ENCODE measurements around the gene HOOK1. TPM values are rescaled to one million over a fixed set of nuclear protein-coding genes. Genes with fewer than 3 reads are reported as not detected.

HOOK1 gene
- total RNA-seq, 1 donor from 2014 or later = not detected

- no peak overlapping the region for H3K27ac ChIP-seq
- TF ChIP-seq CTCF (IDR thresholded peaks at IDR 0.05) = no peak
- no peak for DNase-seq (ENCODE audit: low spot score in 2 of 2)
- H3K36me3 ChIP-seq = no peaks in the 10 kb centered on the region
- H3K27me3 ChIP-seq = no peaks in the 10 kb centered on the region
- intact Hi-C loops (cut with DNase I) = no loop called here
- H3K4me1 ChIP-seq = no peaks in the 10 kb centered on the region
- no peak overlapping the region for H3K4me3 ChIP-seq
- H3K9me3 ChIP-seq = no peaks in the 10 kb centered on the region
These were observed 84.2 kb downstream of the HOOK1 start for GRCh38 chr1:59898927-59899326.

- no peak for TF ChIP-seq CTCF (IDR thresholded peaks at IDR 0.05)
- Histone ChIP-seq H3K36me3 (no peaks in the 10 kb centered on the region), H3K4me3 (no peak overlapping the region), H3K9me3 (no peaks in the 10 kb centered on the region), H3K27ac (no peak overlapping the region), H3K4me1 (no peaks in the 10 kb centered on the region), H3K27me3 (no peaks in the 10 kb centered on the region)
- DNase-seq (ENCODE audit: low spot score in 2 of 2) = no peak
- intact Hi-C loops (cut with DNase I) = loop anchor here (5.0 kb wide), 1 partner anchor 47 kb away; no protein-coding TSS in a partner anchor
These were observed 85.9 kb downstream of the HOOK1 start for GRCh38 chr1:59900640-59901039.

GRCh38 chr1:59901770-59902388, 87.1 kb downstream of the HOOK1 start:
- H3K27me3 ChIP-seq = no peaks in the 10 kb centered on the region
- H3K27ac ChIP-seq = no peak overlapping the region
- TF ChIP-seq CTCF (IDR thresholded peaks at IDR 0.05) = no peak
- H3K36me3 ChIP-seq = no peaks in the 10 kb centered on the region
- intact Hi-C loops (cut with DNase I) = loop anchor here (5.0 kb wide), 1 partner anchor 45 kb away; no protein-coding TSS in a partner anchor
- no peaks in the 10 kb centered on the region for H3K4me1 ChIP-seq
- H3K4me3 ChIP-seq = no peak overlapping the region
- no peaks in the 10 kb centered on the region for H3K9me3 ChIP-seq
- no peak for DNase-seq (ENCODE audit: low spot score in 2 of 2)

- Histone ChIP-seq H3K27me3 (no peaks in the 10 kb centered on the region), H3K4me1 (no peaks in the 10 kb centered on the region), H3K9me3 (no peaks in the 10 kb centered on the region), H3K36me3 (no peaks in the 10 kb centered on the region), H3K27ac (no peak overlapping the region), H3K4me3 (no peak overlapping the region)
- intact Hi-C loops (cut with DNase I) = loop anchor here (5.0 kb wide), 1 partner anchor 44 kb away; no protein-coding TSS in a partner anchor
- no peak for DNase-seq (ENCODE audit: low spot score in 2 of 2)
- TF ChIP-seq CTCF (IDR thresholded peaks at IDR 0.05) = peak in 1 of 3 experiments; percentile 31
These were observed 88.5 kb downstream of the HOOK1 start for GRCh38 chr1:59903141-59903754.

- DNase-seq (ENCODE audit: low spot score in 2 of 2) = no peak
- TF ChIP-seq CTCF (IDR thresholded peaks at IDR 0.05) = no peak
- intact Hi-C loops (cut with DNase I) = no loop called here
- Histone ChIP-seq H3K36me3 (no peaks in the 10 kb centered on the region), H3K4me3 (no peak overlapping the region), H3K9me3 (no peaks in the 10 kb centered on the region), H3K27me3 (no peaks in the 10 kb centered on the region), H3K4me1 (no peaks in the 10 kb centered on the region), H3K27ac (no peak overlapping the region)
These were observed 92.2 kb downstream of the HOOK1 start for GRCh38 chr1:59906931-59907330.

Measured in ascending aorta (tissue), 2 donors.